H1 (cell line): Measurements from ENCODE around the gene JOSD2. TPM values are rescaled to one million over a fixed set of nuclear protein-coding genes. Genes with fewer than 3 reads are reported as not detected.

Experiments
- polyA plus RNA-seq, 7 experiments: library from polyadenylated mRNA; depleted of rRNA in 3 of 7; stranded (reverse) in 5 of 7; unstranded in 2 of 7; fragments of >200 nt in 5 of 7; fragments of 200-250 nt in 2 of 7; gene quantifications; 1 replicate in 5 of 7; 2 replicates in 1 of 7; 4 replicates in 1 of 7; pipeline versions ENCODE4 v1.2.1 to v1.2.3, GENCODE V29; 2011 to 2013; ENCODE audit warnings: missing spikeins in 2 of 7, mixed read lengths in 2 of 7
- total RNA-seq: library from RNA; stranded (reverse); fragmentation: NEBNext Ultra II Directional; extraction: Animal tissue kit (Norgen Biotek cat#: 25700); gene quantifications from 2 replicates; pipeline ENCODE4 v1.2.1, GENCODE V29; 2021
- TF ChIP-seq, protein P1 (sequence below): fragments of 300-600 bp; sonication (generic); IDR thresholded peaks from 2 replicates; pipeline ENCODE4 v1.7.1; 2012; ENCODE audit warnings: low read length, moderate library complexity, mild to moderate bottlenecking, inconsistent platforms; ENCODE audit not compliant: insufficient replicate concordance

JOSD2 gene
- total and polyA plus RNA-seq, 2 of the 8 experiments (the other 6 are each of a cell fraction or from before 2014, with no cell fraction given) = 1.9 to 6.6 TPM

DNA sequence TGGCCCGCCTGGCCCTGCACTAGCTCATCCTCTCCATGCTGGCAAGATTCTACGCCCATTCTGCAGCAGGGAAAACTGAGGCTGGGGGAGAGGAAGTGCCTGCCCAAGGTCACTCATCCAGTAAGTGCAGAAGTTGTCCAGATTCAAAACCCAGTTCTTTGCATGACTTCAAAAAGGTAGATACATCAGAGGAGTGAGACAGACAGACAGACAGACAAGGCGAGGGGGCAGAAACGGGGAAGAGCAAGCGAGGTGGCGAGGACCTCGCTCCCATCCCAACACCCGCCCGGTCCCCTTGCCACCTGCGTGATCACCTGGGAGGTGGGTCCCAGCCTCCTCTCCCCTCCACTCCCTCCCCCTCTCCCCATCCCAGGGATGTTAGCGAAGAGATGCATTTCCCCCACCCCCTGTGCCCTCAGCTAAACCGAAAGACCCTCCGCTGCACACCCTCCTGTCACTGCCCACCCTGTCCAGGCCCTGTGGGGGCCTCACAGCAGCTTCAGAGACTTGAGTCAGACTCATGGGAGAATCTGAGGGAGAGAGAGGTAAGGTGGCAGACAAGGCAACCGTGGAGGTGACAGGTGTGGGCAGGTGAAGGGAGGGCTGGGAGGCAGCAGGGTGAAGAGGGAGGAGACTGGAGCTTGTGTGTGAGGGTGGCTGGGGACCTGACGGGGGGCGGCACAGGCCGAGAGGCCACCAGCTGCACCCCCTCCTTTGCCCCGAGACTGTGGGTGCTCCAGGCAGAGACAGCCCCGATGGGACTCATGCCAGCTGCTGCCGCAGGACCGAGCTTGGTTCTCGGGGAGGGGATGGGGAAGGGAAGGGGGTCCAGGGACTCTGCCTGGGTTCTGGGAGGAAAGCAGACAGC is 38.3 kb upstream of the JOSD2 start (continued):
- TF ChIP-seq, protein P1, sequence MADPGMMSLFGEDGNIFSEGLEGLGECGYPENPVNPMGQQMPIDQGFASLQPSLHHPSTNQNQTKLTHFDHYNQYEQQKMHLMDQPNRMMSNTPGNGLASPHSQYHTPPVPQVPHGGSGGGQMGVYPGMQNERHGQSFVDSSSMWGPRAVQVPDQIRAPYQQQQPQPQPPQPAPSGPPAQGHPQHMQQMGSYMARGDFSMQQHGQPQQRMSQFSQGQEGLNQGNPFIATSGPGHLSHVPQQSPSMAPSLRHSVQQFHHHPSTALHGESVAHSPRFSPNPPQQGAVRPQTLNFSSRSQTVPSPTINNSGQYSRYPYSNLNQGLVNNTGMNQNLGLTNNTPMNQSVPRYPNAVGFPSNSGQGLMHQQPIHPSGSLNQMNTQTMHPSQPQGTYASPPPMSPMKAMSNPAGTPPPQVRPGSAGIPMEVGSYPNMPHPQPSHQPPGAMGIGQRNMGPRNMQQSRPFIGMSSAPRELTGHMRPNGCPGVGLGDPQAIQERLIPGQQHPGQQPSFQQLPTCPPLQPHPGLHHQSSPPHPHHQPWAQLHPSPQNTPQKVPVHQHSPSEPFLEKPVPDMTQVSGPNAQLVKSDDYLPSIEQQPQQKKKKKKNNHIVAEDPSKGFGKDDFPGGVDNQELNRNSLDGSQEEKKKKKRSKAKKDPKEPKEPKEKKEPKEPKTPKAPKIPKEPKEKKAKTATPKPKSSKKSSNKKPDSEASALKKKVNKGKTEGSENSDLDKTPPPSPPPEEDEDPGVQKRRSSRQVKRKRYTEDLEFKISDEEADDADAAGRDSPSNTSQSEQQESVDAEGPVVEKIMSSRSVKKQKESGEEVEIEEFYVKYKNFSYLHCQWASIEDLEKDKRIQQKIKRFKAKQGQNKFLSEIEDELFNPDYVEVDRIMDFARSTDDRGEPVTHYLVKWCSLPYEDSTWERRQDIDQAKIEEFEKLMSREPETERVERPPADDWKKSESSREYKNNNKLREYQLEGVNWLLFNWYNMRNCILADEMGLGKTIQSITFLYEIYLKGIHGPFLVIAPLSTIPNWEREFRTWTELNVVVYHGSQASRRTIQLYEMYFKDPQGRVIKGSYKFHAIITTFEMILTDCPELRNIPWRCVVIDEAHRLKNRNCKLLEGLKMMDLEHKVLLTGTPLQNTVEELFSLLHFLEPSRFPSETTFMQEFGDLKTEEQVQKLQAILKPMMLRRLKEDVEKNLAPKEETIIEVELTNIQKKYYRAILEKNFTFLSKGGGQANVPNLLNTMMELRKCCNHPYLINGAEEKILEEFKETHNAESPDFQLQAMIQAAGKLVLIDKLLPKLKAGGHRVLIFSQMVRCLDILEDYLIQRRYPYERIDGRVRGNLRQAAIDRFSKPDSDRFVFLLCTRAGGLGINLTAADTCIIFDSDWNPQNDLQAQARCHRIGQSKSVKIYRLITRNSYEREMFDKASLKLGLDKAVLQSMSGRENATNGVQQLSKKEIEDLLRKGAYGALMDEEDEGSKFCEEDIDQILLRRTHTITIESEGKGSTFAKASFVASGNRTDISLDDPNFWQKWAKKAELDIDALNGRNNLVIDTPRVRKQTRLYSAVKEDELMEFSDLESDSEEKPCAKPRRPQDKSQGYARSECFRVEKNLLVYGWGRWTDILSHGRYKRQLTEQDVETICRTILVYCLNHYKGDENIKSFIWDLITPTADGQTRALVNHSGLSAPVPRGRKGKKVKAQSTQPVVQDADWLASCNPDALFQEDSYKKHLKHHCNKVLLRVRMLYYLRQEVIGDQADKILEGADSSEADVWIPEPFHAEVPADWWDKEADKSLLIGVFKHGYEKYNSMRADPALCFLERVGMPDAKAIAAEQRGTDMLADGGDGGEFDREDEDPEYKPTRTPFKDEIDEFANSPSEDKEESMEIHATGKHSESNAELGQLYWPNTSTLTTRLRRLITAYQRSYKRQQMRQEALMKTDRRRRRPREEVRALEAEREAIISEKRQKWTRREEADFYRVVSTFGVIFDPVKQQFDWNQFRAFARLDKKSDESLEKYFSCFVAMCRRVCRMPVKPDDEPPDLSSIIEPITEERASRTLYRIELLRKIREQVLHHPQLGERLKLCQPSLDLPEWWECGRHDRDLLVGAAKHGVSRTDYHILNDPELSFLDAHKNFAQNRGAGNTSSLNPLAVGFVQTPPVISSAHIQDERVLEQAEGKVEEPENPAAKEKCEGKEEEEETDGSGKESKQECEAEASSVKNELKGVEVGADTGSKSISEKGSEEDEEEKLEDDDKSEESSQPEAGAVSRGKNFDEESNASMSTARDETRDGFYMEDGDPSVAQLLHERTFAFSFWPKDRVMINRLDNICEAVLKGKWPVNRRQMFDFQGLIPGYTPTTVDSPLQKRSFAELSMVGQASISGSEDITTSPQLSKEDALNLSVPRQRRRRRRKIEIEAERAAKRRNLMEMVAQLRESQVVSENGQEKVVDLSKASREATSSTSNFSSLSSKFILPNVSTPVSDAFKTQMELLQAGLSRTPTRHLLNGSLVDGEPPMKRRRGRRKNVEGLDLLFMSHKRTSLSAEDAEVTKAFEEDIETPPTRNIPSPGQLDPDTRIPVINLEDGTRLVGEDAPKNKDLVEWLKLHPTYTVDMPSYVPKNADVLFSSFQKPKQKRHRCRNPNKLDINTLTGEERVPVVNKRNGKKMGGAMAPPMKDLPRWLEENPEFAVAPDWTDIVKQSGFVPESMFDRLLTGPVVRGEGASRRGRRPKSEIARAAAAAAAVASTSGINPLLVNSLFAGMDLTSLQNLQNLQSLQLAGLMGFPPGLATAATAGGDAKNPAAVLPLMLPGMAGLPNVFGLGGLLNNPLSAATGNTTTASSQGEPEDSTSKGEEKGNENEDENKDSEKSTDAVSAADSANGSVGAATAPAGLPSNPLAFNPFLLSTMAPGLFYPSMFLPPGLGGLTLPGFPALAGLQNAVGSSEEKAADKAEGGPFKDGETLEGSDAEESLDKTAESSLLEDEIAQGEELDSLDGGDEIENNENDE = no peak
